ES-I3 (cell line): ENCODE data around the gene E4F1.

Source experiments
- H3K36me3 ChIP-seq: 2 replicates; pipeline ENCODE4 v1.6.1; 2013; ENCODE audit warnings: mild to moderate bottlenecking, low read length, control low read depth, moderate library complexity; ENCODE audit not compliant: insufficient read depth
- H3K4me1 ChIP-seq: 2 replicates; pipeline ENCODE4 v1.6.1; 2013; ENCODE audit warnings: mild to moderate bottlenecking, control low read depth, low read length; ENCODE audit not compliant: insufficient read depth
- H3K9ac ChIP-seq: 2 replicates; pipeline ENCODE4 v1.6.1; 2013; ENCODE audit warnings: low read depth, mild to moderate bottlenecking, low read length, moderate library complexity
- H3K9me3 ChIP-seq: 2 replicates; pipeline ENCODE4 v1.6.1; 2013; ENCODE audit warnings: mild to moderate bottlenecking, low read length, moderate library complexity; ENCODE audit not compliant: control insufficient read depth, insufficient read depth

Gene E4F1

GRCh38 chr16:2270588-2271470 lies 47.4 kb downstream of the E4F1 start:
- Histone ChIP-seq H3K9me3 (no peaks in the 10 kb centered on the region), H3K4me1 (peaks cover 3% of the 10 kb centered on the region; the same call in 1 of the 2 replicates), H3K9ac (no peak overlapping the region), H3K36me3 (no peaks in the 10 kb centered on the region)

- peaks cover 3% of the 10 kb centered on the region; the same call in 1 of the 2 replicates for H3K4me1 ChIP-seq
Measured at GRCh38 chr16:2271848-2272461, 48.6 kb downstream of the E4F1 start.

GRCh38 chr16:2273484-2273883 lies 50.1 kb downstream of the E4F1 start:
- Histone ChIP-seq H3K9me3 (no peaks in the 10 kb centered on the region), H3K9ac (no peak overlapping the region), H3K4me1 (peaks cover 3% of the 10 kb centered on the region; the same call in 1 of the 2 replicates), H3K36me3 (no peaks in the 10 kb centered on the region)

More at GRCh38 chr16:2271848-2272461, 48.6 kb downstream of the E4F1 start:
- Histone ChIP-seq H3K36me3 (no peaks in the 10 kb centered on the region), H3K9ac (no peak overlapping the region), H3K9me3 (no peaks in the 10 kb centered on the region)

GRCh38 chr16:2273931-2274330 lies 50.5 kb downstream of the E4F1 start:
- no peak overlapping the region for H3K9ac ChIP-seq
- no peaks in the 10 kb centered on the region for H3K9me3 ChIP-seq
- H3K36me3 ChIP-seq, result no peaks in the 10 kb centered on the region
- H3K4me1 ChIP-seq, result peaks cover 3% of the 10 kb centered on the region; the same call in 1 of the 2 replicates

GRCh38 chr16:2275476-2276367 lies 52.3 kb downstream of the E4F1 start:
- Histone ChIP-seq H3K9ac (no peak overlapping the region), H3K36me3 (no peaks in the 10 kb centered on the region), H3K4me1 (no peaks in the 10 kb centered on the region), H3K9me3 (no peaks in the 10 kb centered on the region)

GRCh38 chr16:2276368-2277195 lies 53.2 kb downstream of the E4F1 start:
- Histone ChIP-seq H3K9ac (no peak overlapping the region), H3K4me1 (no peaks in the 10 kb centered on the region), H3K9me3 (no peaks in the 10 kb centered on the region), H3K36me3 (no peaks in the 10 kb centered on the region)

GRCh38 chr16:2277466-2278271 lies 54.3 kb downstream of the E4F1 start:
- Histone ChIP-seq H3K9me3 (no peaks in the 10 kb centered on the region), H3K9ac (no peak overlapping the region), H3K4me1 (no peaks in the 10 kb centered on the region), H3K36me3 (no peaks in the 10 kb centered on the region)

GRCh38 chr16:2278272-2278608 lies 54.8 kb downstream of the E4F1 start:
- no peaks in the 10 kb centered on the region for H3K9me3 ChIP-seq

GRCh38 chr16:2278956-2279800 lies 55.8 kb downstream of the E4F1 start:
- Histone ChIP-seq H3K9me3 (no peaks in the 10 kb centered on the region), H3K36me3 (no peaks in the 10 kb centered on the region), H3K4me1 (no peaks in the 10 kb centered on the region), H3K9ac (no peak overlapping the region)

More at GRCh38 chr16:2278272-2278608, 54.8 kb downstream of the E4F1 start:
- Histone ChIP-seq H3K36me3 (no peaks in the 10 kb centered on the region), H3K9ac (no peak overlapping the region), H3K4me1 (no peaks in the 10 kb centered on the region)

- Histone ChIP-seq H3K9ac (no peak overlapping the region), H3K36me3 (no peaks in the 10 kb centered on the region), H3K4me1 (no peaks in the 10 kb centered on the region), H3K9me3 (no peaks in the 10 kb centered on the region)
Measured at GRCh38 chr16:2280461-2280860, 57.1 kb downstream of the E4F1 start.

- Histone ChIP-seq H3K9me3 (no peaks in the 10 kb centered on the region), H3K4me1 (no peaks in the 10 kb centered on the region), H3K36me3 (no peaks in the 10 kb centered on the region), H3K9ac (no peak overlapping the region)
Measured at GRCh38 chr16:2280981-2281542, 57.7 kb downstream of the E4F1 start.

GRCh38 chr16:2282262-2282661 lies 58.9 kb downstream of the E4F1 start:
- Histone ChIP-seq H3K36me3 (no peaks in the 10 kb centered on the region), H3K9ac (no peak overlapping the region), H3K4me1 (no peaks in the 10 kb centered on the region), H3K9me3 (no peaks in the 10 kb centered on the region)
